Neural cell (in vitro differentiated cells): ENCODE results near the gene SP140.

ENCODE experiments used
- CTCF ChIP-seq: fragments of 450-650 bp; IDR thresholded peaks from 2 replicates; pipeline ENCODE4 v1.5.1; 2014; ENCODE audit warnings: antibody characterized with exemption, mild to moderate bottlenecking, moderate library complexity; ENCODE audit not compliant: poor library complexity, severe bottlenecking
- EP300 ChIP-seq: fragments of 450-650 bp; conservative IDR thresholded peaks from 2 replicates; pipeline ENCODE4 v1.6.1; 2014; ENCODE audit warnings: antibody characterized with exemption, mild to moderate bottlenecking, moderate library complexity; ENCODE audit not compliant: poor library complexity, severe bottlenecking
- EZH2 ChIP-seq: fragments of 200-600, 300-800 bp; shearing (Covaris generic), sonication (generic); IDR thresholded peaks from 2 replicates; pipeline ENCODE4 v1.6.1; 2014; ENCODE audit warnings: antibody characterized with exemption, low read length, borderline replicate concordance, mild to moderate bottlenecking; ENCODE audit not compliant: insufficient read depth, poor library complexity, severe bottlenecking
- POLR2AphosphoS5 ChIP-seq: IDR thresholded peaks from 2 replicates; pipeline ENCODE4 v1.6.1; 2012

DNA sequence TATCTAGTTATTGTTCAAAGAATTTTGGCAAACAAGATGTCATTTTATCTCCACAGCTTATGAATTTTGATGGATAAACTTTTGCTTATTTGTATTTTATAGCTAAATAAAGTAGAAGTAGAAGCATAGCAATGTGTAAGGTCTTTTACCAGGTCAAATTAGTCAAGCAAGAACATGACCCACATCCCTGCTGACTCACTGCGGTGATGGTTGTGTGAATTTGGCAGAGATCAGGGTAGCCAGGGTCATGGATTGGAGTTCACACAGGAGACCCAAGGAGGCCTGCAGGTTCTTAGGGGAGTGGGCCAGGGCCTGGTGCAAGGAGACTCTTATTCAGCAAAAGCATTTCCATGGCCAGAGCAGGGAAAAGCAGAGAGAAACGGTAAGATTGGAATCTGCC, 18.7 kb downstream of the SP140 start:
- TF ChIP-seq CTCF, result no peak
- TF ChIP-seq EZH2, result no peak
- TF ChIP-seq EP300, result no peak
- no peak for TF ChIP-seq POLR2AphosphoS5
